Measurements from ENCODE around the gene ATG5. TPM values are rescaled to one million over a fixed set of nuclear protein-coding genes. Genes with fewer than 3 reads are reported as not detected.

The ATG5 gene
- total and polyA plus RNA-seq, 9 of the 15 experiments (the other 6 are each of a cell fraction or from before 2014, with no cell fraction given), result 29.0 to 80.0 (median 53.2) TPM

DNA sequence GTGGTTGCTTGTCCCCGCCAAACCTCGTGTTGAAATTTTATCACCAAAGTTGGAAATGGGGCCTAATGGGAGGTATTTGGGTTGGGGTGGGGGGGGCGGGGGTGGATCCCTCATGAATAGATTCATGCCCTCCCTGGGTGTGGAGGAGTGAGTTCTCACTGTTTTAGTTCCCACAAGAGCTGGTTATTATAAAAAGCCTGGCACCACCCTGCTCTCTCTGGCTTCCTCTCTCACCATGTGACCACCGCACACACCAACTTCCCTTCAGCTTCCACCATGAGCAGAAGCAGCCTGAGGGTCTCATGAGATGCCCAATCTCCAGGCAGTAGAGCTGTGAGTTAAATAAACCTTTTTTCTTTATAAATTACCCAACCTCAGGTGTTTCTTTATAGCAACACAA is 128.1 kb downstream of the ATG5 start:
- in situ Hi-C loops (cut with MboI), result no loop called here
- no peak for ATAC-seq
- WGBS (ENCODE audit: insufficient coverage, low coverage, missing lambda C conversion rate), result 72% methylated on average over 4 of the region's 4 CpGs

More for the DNA sequence above, 128.1 kb downstream of the ATG5 start:
- CTCF ChIA-PET (ENCODE audit: low intra/inter-chr PET ratio), result no interaction called here
- Histone ChIP-seq H3K9ac (ENCODE audit: insufficient read depth in 1 of 2, low read depth in 2 of 2, low read length in 2 of 2) (no peak overlapping the region), H2AFZ (ENCODE audit: low read depth, low read length) (no peak overlapping the region), H3K27me3 (ENCODE audit: control insufficient read depth in 2 of 2, insufficient read depth in 2 of 2, low read length in 2 of 2) (no peaks in the 10 kb centered on the region), H4K20me1 (replicated peaks; ENCODE audit: control insufficient read depth, insufficient read depth, low read length) (no peaks in the 10 kb centered on the region), H3K27ac (ENCODE audit: extremely low read depth, low read depth, low read length) (no peak overlapping the region), H3K4me2 (ENCODE audit: insufficient read depth, low read length) (no peak overlapping the region), H3K9me1 (ENCODE audit: control insufficient read depth, insufficient read depth, low read length) (no peaks in the 10 kb centered on the region), H3K4me1 (replicated peaks in 1 of 2; ENCODE audit: control insufficient read depth in 2 of 2, insufficient read depth in 2 of 2, low read length in 2 of 2) (no peaks in the 10 kb centered on the region; a peak in 1 of 5 replicates), H3K9me3 (replicated peaks; ENCODE audit: control insufficient read depth, insufficient read depth, low read depth, low read length) (no peaks in the 10 kb centered on the region), H3K36me3 (ENCODE audit: control insufficient read depth, insufficient read depth, low read length) (peaks cover 46% of the 10 kb centered on the region), H3K4me3 (no peak overlapping the region), H3K79me2 (ENCODE audit: control insufficient read depth, insufficient read depth, low read length) (no peaks in the 10 kb centered on the region)
- BruUV-seq (replicated peaks), result no TSS peak
- FAIRE-seq (no peak), DNase-seq (ENCODE audit: extremely low read depth in 1 of 4, low spot score in 3 of 4) (no peak)
- intact Hi-C loops (cut with micrococcal nuclease), result no loop called here
- POLR2A ChIA-PET, result interaction anchor here (1.3 to 2.0 kb wide), 2 partner anchors 8 to 10 kb away, joined by 5 read pairs; no protein-coding TSS in a partner anchor
- TF ChIP-seq EHMT2 (IDR thresholded peaks at IDR 0.05), result no peak
- no peak for TF ChIP-seq ETS1 (conservative IDR thresholded peaks at IDR 0.05; ENCODE audit: control insufficient read depth, low read depth, low read length)
- TF ChIP-seq ZNF717 (CRISPR knock-in tag; IDR thresholded peaks at IDR 0.05), result no peak
- TF ChIP-seq CXXC5 (CRISPR knock-in tag; IDR thresholded peaks at IDR 0.05), result no peak
- no peak for TF ChIP-seq FOXA3 (CRISPR knock-in tag; conservative IDR thresholded peaks at IDR 0.05 in 1 of 2, IDR thresholded peaks at IDR 0.05 in 1 of 2)
- TF ChIP-seq KAT8 (IDR thresholded peaks at IDR 0.05; ENCODE audit: low read depth), result no peak
- no peak for TF ChIP-seq TOE1 (IDR thresholded peaks at IDR 0.05; ENCODE audit: borderline replicate concordance)
- TF ChIP-seq TOE1 (CRISPR knock-in tag; IDR thresholded peaks at IDR 0.05; ENCODE audit: borderline replicate concordance, low read depth), result no peak
- no peak for TF ChIP-seq ZNF507 (tag; conservative IDR thresholded peaks at IDR 0.05)
- no peak for TF ChIP-seq MIER1 (IDR thresholded peaks at IDR 0.05; ENCODE audit: low read depth)
- TF ChIP-seq CREM (IDR thresholded peaks at IDR 0.05; ENCODE audit: low read depth), result no peak
- TF ChIP-seq, protein P1, sequence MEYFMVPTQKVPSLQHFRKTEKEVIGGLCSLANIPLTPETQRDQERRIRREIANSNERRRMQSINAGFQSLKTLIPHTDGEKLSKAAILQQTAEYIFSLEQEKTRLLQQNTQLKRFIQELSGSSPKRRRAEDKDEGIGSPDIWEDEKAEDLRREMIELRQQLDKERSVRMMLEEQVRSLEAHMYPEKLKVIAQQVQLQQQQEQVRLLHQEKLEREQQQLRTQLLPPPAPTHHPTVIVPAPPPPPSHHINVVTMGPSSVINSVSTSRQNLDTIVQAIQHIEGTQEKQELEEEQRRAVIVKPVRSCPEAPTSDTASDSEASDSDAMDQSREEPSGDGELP (CRISPR knock-in tag; IDR thresholded peaks at IDR 0.05; ENCODE audit: borderline replicate concordance), result no peak
- TF ChIP-seq, protein P2, sequence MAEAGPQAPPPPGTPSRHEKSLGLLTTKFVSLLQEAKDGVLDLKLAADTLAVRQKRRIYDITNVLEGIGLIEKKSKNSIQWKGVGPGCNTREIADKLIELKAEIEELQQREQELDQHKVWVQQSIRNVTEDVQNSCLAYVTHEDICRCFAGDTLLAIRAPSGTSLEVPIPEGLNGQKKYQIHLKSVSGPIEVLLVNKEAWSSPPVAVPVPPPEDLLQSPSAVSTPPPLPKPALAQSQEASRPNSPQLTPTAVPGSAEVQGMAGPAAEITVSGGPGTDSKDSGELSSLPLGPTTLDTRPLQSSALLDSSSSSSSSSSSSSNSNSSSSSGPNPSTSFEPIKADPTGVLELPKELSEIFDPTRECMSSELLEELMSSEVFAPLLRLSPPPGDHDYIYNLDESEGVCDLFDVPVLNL (CRISPR knock-in tag; IDR thresholded peaks at IDR 0.05; ENCODE audit: low read depth), result no peak
- TF ChIP-seq TGIF2 (CRISPR knock-in tag; IDR thresholded peaks at IDR 0.05), result no peak
- TF ChIP-seq RBM15 (IDR thresholded peaks at IDR 0.05; ENCODE audit: insufficient read depth, low read length), result no peak
- TF ChIP-seq ETV1 (tag; conservative IDR thresholded peaks at IDR 0.05; ENCODE audit: low read depth), result no peak
- no peak for TF ChIP-seq SAFB2 (IDR thresholded peaks at IDR 0.05; ENCODE audit: borderline replicate concordance, low read depth, low read length, severe bottlenecking)
- TF ChIP-seq, protein P3, sequence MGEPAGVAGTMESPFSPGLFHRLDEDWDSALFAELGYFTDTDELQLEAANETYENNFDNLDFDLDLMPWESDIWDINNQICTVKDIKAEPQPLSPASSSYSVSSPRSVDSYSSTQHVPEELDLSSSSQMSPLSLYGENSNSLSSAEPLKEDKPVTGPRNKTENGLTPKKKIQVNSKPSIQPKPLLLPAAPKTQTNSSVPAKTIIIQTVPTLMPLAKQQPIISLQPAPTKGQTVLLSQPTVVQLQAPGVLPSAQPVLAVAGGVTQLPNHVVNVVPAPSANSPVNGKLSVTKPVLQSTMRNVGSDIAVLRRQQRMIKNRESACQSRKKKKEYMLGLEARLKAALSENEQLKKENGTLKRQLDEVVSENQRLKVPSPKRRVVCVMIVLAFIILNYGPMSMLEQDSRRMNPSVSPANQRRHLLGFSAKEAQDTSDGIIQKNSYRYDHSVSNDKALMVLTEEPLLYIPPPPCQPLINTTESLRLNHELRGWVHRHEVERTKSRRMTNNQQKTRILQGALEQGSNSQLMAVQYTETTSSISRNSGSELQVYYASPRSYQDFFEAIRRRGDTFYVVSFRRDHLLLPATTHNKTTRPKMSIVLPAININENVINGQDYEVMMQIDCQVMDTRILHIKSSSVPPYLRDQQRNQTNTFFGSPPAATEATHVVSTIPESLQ (CRISPR knock-in tag; IDR thresholded peaks at IDR 0.05), result no peak
- no peak for TF ChIP-seq KDM5B (IDR thresholded peaks at IDR 0.05; ENCODE audit: insufficient replicate concordance, low read depth, low read length)

Measured in K562 (cell line).